Stomach (tissue), 9 donors: Measurements from ENCODE around the gene MID1. TPM values are rescaled to one million over a fixed set of nuclear protein-coding genes. Genes with fewer than 3 reads are reported as not detected.

Experiments used
- DNase-seq, 2 donors: peaks; one replicate each; pipeline versions ENCODE4 v3.0.0 to v3.0.0-alpha.2; 2013 to 2019
- H3K27ac ChIP-seq, 5 donors: fragments of 200-600 bp in 4 of 5; sonication (generic) in 4 of 5; one replicate each; pipeline ENCODE4 v1.5.1; 2013 to 2019; ENCODE audit warnings: mild to moderate bottlenecking in 1 of 5, moderate library complexity in 1 of 5
- H3K27me3 ChIP-seq, 3 donors: fragments of 200-600 bp; sonication (generic); one replicate each; pipeline ENCODE4 v1.5.1; 2017 to 2019; ENCODE audit warnings: mixed run types in 1 of 3
- H3K36me3 ChIP-seq, 4 donors: fragments of 200-600 bp; sonication (generic); 1 replicate in 3 of 4; 2 replicates in 1 of 4; pipeline ENCODE4 v1.5.1; 2016 to 2019
- H3K4me1 ChIP-seq, 4 donors: fragments of 200-600 bp; sonication (generic); one replicate each; pipeline ENCODE4 v1.5.1; 2016 to 2019
- H3K4me3 ChIP-seq, 4 donors: fragments of 200-600 bp; sonication (generic) in 3 of 4; one replicate each; pipeline ENCODE4 v1.5.1; 2016 to 2019; ENCODE audit warnings: mild to moderate bottlenecking in 1 of 4
- H3K9me3 ChIP-seq, 4 donors: fragments of 200-600 bp; sonication (generic); one replicate each; pipeline ENCODE4 v1.5.1; 2016 to 2019
- EP300 ChIP-seq: sonication (generic); formaldehyde crosslinking; IDR thresholded peaks from one replicate; pipeline ENCODE4 v1.6.1; 2017; ENCODE audit warnings: antibody characterized with exemption
- POLR2A ChIP-seq, 4 donors: fragments of 450-650 bp; IDR thresholded peaks; one replicate each; pipeline ENCODE4 v1.6.1; 2016; ENCODE audit warnings: antibody characterized with exemption in 4 of 4, control low read depth in 2 of 4, mild to moderate bottlenecking in 1 of 4, moderate library complexity in 1 of 4
- POLR2AphosphoS5 ChIP-seq, 3 donors: sonication (generic); formaldehyde crosslinking; IDR thresholded peaks; one replicate each; pipeline ENCODE4 v1.6.1; 2016; ENCODE audit warnings: antibody characterized with exemption in 3 of 3
- WGBS, 5 donors: extraction: QIAGEN DNeasy Blood & Tissue Kit in 3 of 5; methylation state at CpG; one replicate each; pipeline versions ENCODE4 v1.1.5 to v1.1.7; 2013 to 2018; 5-methylcytosine and 5-hydroxymethylcytosine counted together
- intact Hi-C: fragments of 100-400 bp; cut with DNase I; formaldehyde crosslinking; loops from one replicate; pipeline ENCODE4 v1.15.1; 2023; ENCODE audit warnings: low total_unique reads
- polyA plus RNA-seq, 3 donors: library from polyadenylated mRNA; stranded (reverse); fragments of 200-250 nt; gene quantifications; one replicate each; pipeline ENCODE4 v1.2.3, GENCODE V29; 2013
- total RNA-seq, 5 donors: library from RNA; depleted of rRNA; stranded (reverse); fragments of >200 nt; gene quantifications; one replicate each; pipeline versions ENCODE4 v1.1.0 to v1.2.3, GENCODE V29; 2014 to 2016
- TF ChIP-seq, protein P1 (sequence below), 7 experiments: fragments of 450-650 bp in 4 of 7; fragments of 200-600 bp in 3 of 7; sonication (generic) in 3 of 7; IDR thresholded peaks; one replicate each; pipeline ENCODE4 v1.5.1; 2016 to 2019; ENCODE audit warnings: antibody characterized with exemption in 7 of 7, control low read depth in 2 of 7, mild to moderate bottlenecking in 1 of 7
- donor health status: healthy with polysubstance abuse.
- donor health status: Bipolar disorder and iron deficiency.
- donor health status: healthy.

MID1 gene
- total and polyA plus RNA-seq, 8 donors = 2.0 to 25.1 (median 8.5) TPM

DNA sequence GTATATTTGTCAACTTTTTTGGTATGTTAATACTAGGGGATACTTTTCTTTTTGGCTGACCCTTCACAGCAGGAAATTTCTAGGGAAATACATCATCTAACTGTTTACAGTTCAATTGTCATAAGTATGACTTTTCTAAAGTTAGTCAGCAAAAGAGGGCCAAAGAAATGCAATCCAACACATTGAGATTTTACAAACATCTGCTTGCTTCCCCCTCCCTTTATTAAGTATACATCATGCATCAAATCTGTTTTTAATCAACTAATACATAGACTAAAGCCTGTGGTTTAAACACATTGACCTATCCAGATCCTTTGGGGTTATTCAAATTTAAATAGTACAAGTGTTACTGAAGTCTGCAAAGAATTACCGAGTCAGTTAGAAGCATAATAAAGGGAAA, 93.9 kb downstream of the MID1 start:
- Histone ChIP-seq H3K27me3 (no peaks in the 10 kb centered on the region), H3K27ac (no peak overlapping the region), H3K4me3 (no peak overlapping the region), H3K36me3 (peaks cover 0 to 7% (median 5%) of the 10 kb centered on the region in 4 donors), H3K9me3 (no peaks in the 10 kb centered on the region), H3K4me1 (no peaks in the 10 kb centered on the region)
- intact Hi-C loops = no loop called here
- DNase-seq = no peak
- WGBS, 5 donors = 50 to 80% (median 53%) methylated on average over 1 of the region's 1 CpG
- TF ChIP-seq POLR2AphosphoS5 (IDR thresholded peaks at IDR 0.05) (no peak), POLR2A (IDR thresholded peaks at IDR 0.05) (no peak), EP300 (no peak)
- TF ChIP-seq, protein P1, sequence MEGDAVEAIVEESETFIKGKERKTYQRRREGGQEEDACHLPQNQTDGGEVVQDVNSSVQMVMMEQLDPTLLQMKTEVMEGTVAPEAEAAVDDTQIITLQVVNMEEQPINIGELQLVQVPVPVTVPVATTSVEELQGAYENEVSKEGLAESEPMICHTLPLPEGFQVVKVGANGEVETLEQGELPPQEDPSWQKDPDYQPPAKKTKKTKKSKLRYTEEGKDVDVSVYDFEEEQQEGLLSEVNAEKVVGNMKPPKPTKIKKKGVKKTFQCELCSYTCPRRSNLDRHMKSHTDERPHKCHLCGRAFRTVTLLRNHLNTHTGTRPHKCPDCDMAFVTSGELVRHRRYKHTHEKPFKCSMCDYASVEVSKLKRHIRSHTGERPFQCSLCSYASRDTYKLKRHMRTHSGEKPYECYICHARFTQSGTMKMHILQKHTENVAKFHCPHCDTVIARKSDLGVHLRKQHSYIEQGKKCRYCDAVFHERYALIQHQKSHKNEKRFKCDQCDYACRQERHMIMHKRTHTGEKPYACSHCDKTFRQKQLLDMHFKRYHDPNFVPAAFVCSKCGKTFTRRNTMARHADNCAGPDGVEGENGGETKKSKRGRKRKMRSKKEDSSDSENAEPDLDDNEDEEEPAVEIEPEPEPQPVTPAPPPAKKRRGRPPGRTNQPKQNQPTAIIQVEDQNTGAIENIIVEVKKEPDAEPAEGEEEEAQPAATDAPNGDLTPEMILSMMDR (IDR thresholded peaks at IDR 0.05) = no peak

DNA sequence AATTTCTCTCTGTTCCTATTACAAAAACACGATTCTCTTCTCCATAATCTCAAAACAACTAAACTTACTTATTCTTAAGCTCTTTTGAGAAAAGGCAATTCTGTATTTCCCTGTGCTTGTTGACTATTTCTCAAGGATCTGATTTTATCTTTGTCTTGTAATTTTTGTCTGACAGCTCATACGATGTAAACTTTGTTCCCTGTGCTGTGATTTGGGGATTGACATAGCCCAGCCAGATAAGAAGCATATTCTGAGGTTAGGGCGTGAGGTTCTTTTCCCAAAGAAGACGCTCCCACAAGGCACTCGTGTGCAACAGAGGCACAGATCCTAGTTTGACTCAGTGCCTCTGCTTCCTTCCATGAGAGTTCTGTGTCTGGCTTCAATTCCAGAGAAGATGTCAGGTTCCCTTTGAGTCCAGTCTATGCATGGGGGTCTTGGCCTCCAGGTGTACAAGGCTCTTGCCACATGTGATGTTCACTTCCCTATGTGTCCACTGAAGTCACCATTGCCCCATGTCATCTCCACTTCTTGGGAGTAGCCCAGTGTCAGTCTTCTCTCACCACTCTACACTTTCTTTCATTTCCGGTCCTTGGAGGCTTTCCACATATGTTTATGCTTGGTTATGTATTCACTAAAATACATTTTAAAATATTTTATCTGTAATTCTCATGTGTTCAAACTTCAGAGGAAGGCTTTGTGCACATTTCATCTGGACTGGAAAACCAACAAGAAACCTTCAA, 94.8 kb downstream of the MID1 start:
- no peaks in the 10 kb centered on the region for H3K27me3 ChIP-seq
- no peak for TF ChIP-seq POLR2AphosphoS5 (IDR thresholded peaks at IDR 0.05)
- no peak for TF ChIP-seq EP300
- no peak for TF ChIP-seq POLR2A (IDR thresholded peaks at IDR 0.05)
- TF ChIP-seq, protein P1 (IDR thresholded peaks at IDR 0.05) = no peak
- H3K36me3 ChIP-seq = peaks cover 0 to 7% (median 5%) of the 10 kb centered on the region in 4 donors
- intact Hi-C loops = no loop called here
- no peaks in the 10 kb centered on the region for H3K9me3 ChIP-seq
- H3K4me1 ChIP-seq = no peaks in the 10 kb centered on the region
- DNase-seq = no peak
- H3K4me3 ChIP-seq = no peak overlapping the region
- WGBS, 5 donors = 60 to 85% (median 79%) methylated on average over 6 of the region's 6 CpGs
- no peak overlapping the region for H3K27ac ChIP-seq

DNA sequence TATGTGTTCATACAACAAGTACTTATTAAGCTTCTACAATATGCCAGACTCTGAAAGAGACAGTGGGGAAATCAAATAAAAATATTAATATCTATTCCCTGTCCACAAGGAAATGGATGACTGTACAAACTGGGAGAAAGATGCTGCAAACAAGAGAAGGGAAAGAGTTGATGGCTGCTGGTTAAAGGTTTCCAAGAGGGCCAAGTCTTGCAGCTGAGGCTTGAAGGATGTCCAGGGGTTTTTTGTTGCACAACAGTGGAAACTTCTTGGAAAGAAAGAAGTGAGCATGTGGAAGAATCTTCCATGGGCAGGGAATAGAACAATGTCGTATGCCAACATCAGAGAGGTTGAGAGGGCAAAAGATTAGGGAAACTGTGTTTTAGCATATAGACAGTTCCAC, 95.8 kb downstream of the MID1 start:
- peaks cover 0 to 7% (median 5%) of the 10 kb centered on the region in 4 donors for H3K36me3 ChIP-seq
- H3K9me3 ChIP-seq = no peaks in the 10 kb centered on the region
- no peak for DNase-seq
- 58 to 87% (median 76%) methylated on average over 1 of the region's 1 CpG for WGBS, 5 donors
- H3K27me3 ChIP-seq = no peaks in the 10 kb centered on the region
- intact Hi-C loops = no loop called here
- no peak overlapping the region for H3K27ac ChIP-seq
- TF ChIP-seq EP300 (no peak), POLR2A (IDR thresholded peaks at IDR 0.05) (no peak), POLR2AphosphoS5 (IDR thresholded peaks at IDR 0.05) (no peak)
- TF ChIP-seq, protein P1 (IDR thresholded peaks at IDR 0.05) = no peak
- no peaks in the 10 kb centered on the region for H3K4me1 ChIP-seq
- H3K4me3 ChIP-seq = no peak overlapping the region

DNA sequence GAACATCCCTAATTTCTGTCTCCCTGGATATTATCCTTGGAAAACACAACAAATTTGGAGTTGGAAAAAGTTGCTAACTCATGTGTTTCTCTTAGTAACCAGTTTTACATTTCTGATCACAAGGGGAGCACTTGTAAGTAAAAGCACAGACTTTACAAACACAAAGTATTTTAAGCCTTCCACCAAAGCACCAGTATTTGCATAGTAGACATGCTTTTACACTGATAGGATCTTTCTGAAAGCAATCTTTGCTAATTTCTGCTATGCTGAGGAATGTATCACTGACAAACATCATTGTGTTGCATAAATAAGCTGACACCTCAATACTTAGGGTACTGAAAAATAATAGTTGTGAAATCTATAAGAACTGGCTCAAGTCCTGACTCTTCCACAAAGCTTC, 100.6 kb downstream of the MID1 start:
- intact Hi-C loops = no loop called here
- Histone ChIP-seq H3K9me3 (no peaks in the 10 kb centered on the region), H3K4me3 (no peak overlapping the region), H3K27me3 (no peaks in the 10 kb centered on the region), H3K27ac (no peak overlapping the region), H3K4me1 (no peaks in the 10 kb centered on the region), H3K36me3 (peaks cover 0 to 7% (median 5%) of the 10 kb centered on the region in 4 donors)
- DNase-seq = no peak
- TF ChIP-seq POLR2A (IDR thresholded peaks at IDR 0.05) = no peak
- TF ChIP-seq, protein P1 (IDR thresholded peaks at IDR 0.05) = no peak
- TF ChIP-seq EP300 = no peak
- TF ChIP-seq POLR2AphosphoS5 (IDR thresholded peaks at IDR 0.05) = no peak
